GM19193 (cell line): ENCODE results near the gene PITPNC1.

ENCODE experiments used
- POLR2A ChIP-seq: IDR thresholded peaks from 4 replicates; pipeline ENCODE4 v1.6.1; 2011; ENCODE audit not compliant: insufficient read depth, insufficient read length; ENCODE audit errors: extremely low read depth

The PITPNC1 gene

DNA sequence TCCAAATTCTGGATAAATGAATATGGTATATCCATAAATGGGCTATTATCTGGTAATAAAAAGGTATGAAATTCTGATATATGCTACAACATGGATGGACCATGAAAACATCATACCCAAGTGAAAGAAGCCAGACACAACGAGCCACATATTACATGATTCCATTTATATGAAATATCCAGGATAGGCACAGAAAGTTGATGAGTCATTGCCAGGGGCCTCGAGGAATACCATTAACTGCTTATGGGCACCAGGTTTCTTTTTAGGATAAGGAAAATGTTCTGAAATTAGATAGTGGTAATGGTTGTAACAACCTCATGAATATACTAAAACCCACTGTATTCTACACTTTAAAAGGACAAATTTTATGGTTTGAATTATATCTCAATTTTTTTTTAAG is 123.2 kb downstream of the PITPNC1 start:
- TF ChIP-seq POLR2A = no peak

GRCh38 chr17:67500677-67501300 is 123.7 kb downstream of the PITPNC1 start:
- no peak for TF ChIP-seq POLR2A

GRCh38 chr17:67502151-67502550 is 125.1 kb downstream of the PITPNC1 start:
- TF ChIP-seq POLR2A = no peak

DNA sequence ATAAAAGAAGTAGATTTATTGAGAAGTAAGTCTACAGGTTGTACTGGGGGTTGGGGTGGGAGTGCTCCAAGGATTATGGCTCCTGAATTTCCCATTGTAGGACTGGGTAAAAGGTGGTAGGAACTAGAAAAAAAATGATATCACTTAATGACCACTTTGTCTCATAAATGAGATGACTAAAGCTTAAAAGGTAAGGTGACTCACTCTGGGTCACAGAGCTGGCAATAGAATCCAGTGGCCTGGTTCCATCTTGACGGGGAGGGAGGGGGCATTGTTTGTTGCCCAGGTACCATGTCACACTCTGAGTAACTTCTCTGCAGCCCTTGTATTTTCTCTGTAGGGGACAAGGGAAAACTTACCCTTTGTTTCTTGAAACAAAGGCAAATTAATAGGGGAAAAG is 126.1 kb downstream of the PITPNC1 start:
- TF ChIP-seq POLR2A = no peak

GRCh38 chr17:67503739-67504138 is 126.7 kb downstream of the PITPNC1 start:
- TF ChIP-seq POLR2A = no peak

DNA sequence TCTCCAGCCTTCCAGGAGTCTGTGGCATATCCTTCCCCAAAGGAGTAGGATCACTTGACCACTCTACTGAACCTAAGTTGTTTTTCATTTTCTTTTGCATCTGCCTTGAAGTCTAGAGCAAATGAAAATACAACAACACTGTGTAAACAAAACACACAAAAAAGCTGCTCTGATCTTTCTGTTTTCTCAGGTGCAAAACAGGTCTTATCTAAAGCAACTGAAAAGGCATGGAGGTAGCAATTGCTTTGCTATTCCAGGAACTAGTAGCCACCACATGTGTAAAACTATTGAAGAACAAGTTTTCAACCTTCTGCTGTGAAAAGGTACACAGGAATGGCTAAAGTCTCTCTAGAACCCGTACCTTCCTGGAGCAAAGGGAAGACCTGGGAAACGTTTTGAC is 127.1 kb downstream of the PITPNC1 start:
- no peak for TF ChIP-seq POLR2A

GRCh38 chr17:67506966-67507365 is 129.9 kb downstream of the PITPNC1 start:
- no peak for TF ChIP-seq POLR2A

DNA sequence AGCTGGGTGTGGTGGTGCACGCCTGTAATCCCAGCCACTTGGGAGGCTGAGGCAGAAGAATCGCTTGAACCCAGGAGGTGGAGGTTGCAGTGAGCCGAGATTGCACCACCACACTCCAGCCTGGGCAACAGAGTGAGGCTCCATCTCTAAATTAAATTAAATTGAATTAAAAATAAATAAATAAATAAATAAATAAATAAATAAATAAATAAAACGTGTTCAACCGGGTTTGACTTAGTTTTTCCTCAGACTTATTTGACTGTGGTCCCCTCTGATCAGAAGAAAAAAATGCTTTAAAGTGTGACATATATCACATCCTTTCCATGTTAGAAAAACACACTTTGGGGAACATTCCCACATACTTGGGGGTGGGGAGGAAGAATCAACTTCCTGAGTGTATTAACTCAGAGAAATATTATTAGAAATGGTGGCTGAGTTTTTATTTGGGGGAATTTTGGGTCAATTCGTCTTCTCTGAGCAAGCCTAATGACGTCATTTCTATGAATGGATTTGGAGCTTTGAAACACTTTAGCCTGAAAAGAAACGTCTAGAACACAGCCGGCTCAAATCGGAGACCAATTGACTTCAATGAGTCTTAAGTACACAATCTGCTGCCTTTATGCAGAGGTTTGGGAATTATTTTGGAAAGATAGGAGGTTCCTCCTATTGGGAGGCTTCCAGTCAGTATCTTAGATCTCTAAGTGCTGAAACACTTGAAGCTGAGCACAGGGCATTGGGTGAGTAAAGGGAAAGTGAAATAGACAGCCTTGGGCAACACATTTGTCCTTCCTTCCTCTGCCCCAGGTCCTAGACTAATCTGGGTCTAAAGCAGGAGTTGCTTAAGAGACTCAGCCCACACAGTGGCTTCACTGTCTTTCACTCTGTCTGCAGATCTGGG is 132.6 kb downstream of the PITPNC1 start:
- TF ChIP-seq POLR2A = no peak

- TF ChIP-seq POLR2A = no peak
Measured at GRCh38 chr17:67511012-67511411, 133.9 kb downstream of the PITPNC1 start.

GRCh38 chr17:67511804-67512203 is 134.7 kb downstream of the PITPNC1 start:
- TF ChIP-seq POLR2A = no peak

GRCh38 chr17:67514998-67515397 is 137.9 kb downstream of the PITPNC1 start:
- no peak for TF ChIP-seq POLR2A

GRCh38 chr17:67515490-67516083 is 138.5 kb downstream of the PITPNC1 start:
- no peak for TF ChIP-seq POLR2A

- no peak for TF ChIP-seq POLR2A
Measured at GRCh38 chr17:67517325-67517724, 140.2 kb downstream of the PITPNC1 start.

GRCh38 chr17:67518876-67519275 is 141.8 kb downstream of the PITPNC1 start:
- no peak for TF ChIP-seq POLR2A

GRCh38 chr17:67519801-67520251 is 142.7 kb downstream of the PITPNC1 start:
- TF ChIP-seq POLR2A = no peak
